SKM-1 treated with dmso at 0.1 percent for 144 hours (cell line): Measurements from ENCODE around the gene KCNJ13.

Experiments
- DNase-seq: peaks from one replicate; lab custom pipeline; 2025; ENCODE audit not compliant: unreplicated experiment; lab: John Stamatoyannopoulos, UW

KCNJ13 gene

GRCh38 chr2:232776435-232776834 lies at the start of gene KCNJ13:
Gene KCNJ13, minus strand, starts transcription at chr2:232776565. Its CDS starts 5,203 bp downstream, at chr2:232771362.
- DNase-seq = no peak

- no peak for DNase-seq
These were observed 41.4 kb upstream of the KCNJ13 start for GRCh38 chr2:232817756-232818155.

- no peak for DNase-seq
These were observed 40.3 kb upstream of the KCNJ13 start for GRCh38 chr2:232816657-232817056.

- no peak for DNase-seq
These were observed 39.2 kb upstream of the KCNJ13 start for GRCh38 chr2:232815569-232815968.

- no peak for DNase-seq
These were observed 34.1 kb upstream of the KCNJ13 start for GRCh38 chr2:232810444-232810843.

GRCh38 chr2:232809349-232810124 lies 33.2 kb upstream of the KCNJ13 start:
- DNase-seq = no peak

- DNase-seq = no peak
These were observed 25.7 kb upstream of the KCNJ13 start for GRCh38 chr2:232802091-232802490.

- DNase-seq = no peak
These were observed 23.8 kb upstream of the KCNJ13 start for GRCh38 chr2:232800166-232800565.

GRCh38 chr2:232798187-232798586 lies 21.8 kb upstream of the KCNJ13 start:
- DNase-seq = no peak

- DNase-seq = no peak
These were observed 19.6 kb upstream of the KCNJ13 start for GRCh38 chr2:232795920-232796319.

GRCh38 chr2:232794981-232795380 lies 18.6 kb upstream of the KCNJ13 start:
- no peak for DNase-seq

GRCh38 chr2:232793271-232793670 lies 16.9 kb upstream of the KCNJ13 start:
- DNase-seq = no peak

- DNase-seq = no peak
These were observed 15.2 kb upstream of the KCNJ13 start for GRCh38 chr2:232791518-232791917.

GRCh38 chr2:232789082-232789481 lies 12.7 kb upstream of the KCNJ13 start:
- DNase-seq = no peak

GRCh38 chr2:232787806-232788205 lies 11.4 kb upstream of the KCNJ13 start:
- DNase-seq = no peak

- DNase-seq = no peak
These were observed 6.9 kb upstream of the KCNJ13 start for GRCh38 chr2:232783278-232783677.

- no peak for DNase-seq
These were observed 5.4 kb upstream of the KCNJ13 start for GRCh38 chr2:232781765-232782164.

GRCh38 chr2:232779934-232780333 lies 3.6 kb upstream of the KCNJ13 start:
- no peak for DNase-seq

- DNase-seq = no peak
These were observed 3.1 kb upstream of the KCNJ13 start for GRCh38 chr2:232779465-232779864.

GRCh38 chr2:232777276-232777675 lies 911 bp upstream of the KCNJ13 start:
- DNase-seq = no peak

GRCh38 chr2:232773815-232774214 lies 2.5 kb downstream of the KCNJ13 start:
- no peak for DNase-seq

GRCh38 chr2:232772531-232772930 lies 3.8 kb downstream of the KCNJ13 start:
- no peak for DNase-seq

- no peak for DNase-seq
These were observed 4.5 kb downstream of the KCNJ13 start for GRCh38 chr2:232771870-232772269.
